HUES48 (cell line): ENCODE data around the gene SLC45A3.
"Not testable (repeated sequence)": the region's sequence is repeated elsewhere in the genome, so short reads cannot be mapped to it uniquely, and the experiment has no call there.

Experiments
- H3K27ac ChIP-seq: one replicate; pipeline ENCODE4 v1.7.0; 2013; ENCODE audit warnings: low read depth, low read length, inconsistent platforms
- H3K27me3 ChIP-seq: 2 replicates; pipeline ENCODE4 v1.6.1; 2013; ENCODE audit warnings: mild to moderate bottlenecking, low read length; ENCODE audit not compliant: control insufficient read depth, insufficient read depth
- H3K36me3 ChIP-seq: 2 replicates; pipeline ENCODE4 v1.6.1; 2013; ENCODE audit warnings: low read length; ENCODE audit not compliant: control insufficient read depth, insufficient read depth
- H3K4me1 ChIP-seq: 2 replicates; pipeline ENCODE4 v1.6.1; 2013; ENCODE audit warnings: mild to moderate bottlenecking, low read length; ENCODE audit not compliant: control insufficient read depth, insufficient read depth
- H3K4me3 ChIP-seq: 2 replicates; pipeline ENCODE4 v1.5.1; 2013; ENCODE audit warnings: mild to moderate bottlenecking, low read depth, low read length
- H3K9ac ChIP-seq: 2 replicates; pipeline ENCODE4 v1.6.1; 2013; ENCODE audit warnings: mild to moderate bottlenecking, low read depth, low read length, moderate library complexity
- H3K9me3 ChIP-seq: 2 replicates; pipeline ENCODE4 v1.6.1; 2013; ENCODE audit warnings: low read length; ENCODE audit not compliant: control insufficient read depth, insufficient read depth

Gene SLC45A3

GRCh38 chr1:205680073-205680851 lies at the start of gene SLC45A3:
Gene SLC45A3 (minus strand): TSS chr1:205680509. CDS start chr1:205664656, 15,853 bp downstream.
- peak within 1 kb of the TSS; percentile 84 for H3K4me3 ChIP-seq
- peak within 1 kb of the TSS; percentile 42 for H3K27ac ChIP-seq
- H3K36me3 ChIP-seq, result no peaks in the 10 kb centered on the region
- no peaks in the 10 kb centered on the region for H3K9me3 ChIP-seq
- H3K4me1 ChIP-seq, result peaks cover 20% of the 10 kb centered on the region
- H3K9ac ChIP-seq, result peak within 1 kb of the TSS; percentile 53; the same call in 1 of the 2 replicates
- H3K27me3 ChIP-seq, result peaks cover 13% of the 10 kb centered on the region

- peaks cover 78% of the 10 kb centered on the region for H3K36me3 ChIP-seq
- no peaks in the 10 kb centered on the region for H3K4me1 ChIP-seq
- H3K9ac ChIP-seq, result no peak overlapping the region
- H3K9me3 ChIP-seq, result no peaks in the 10 kb centered on the region
- H3K27ac ChIP-seq, result no peak overlapping the region
- no peak overlapping the region for H3K4me3 ChIP-seq
- no peaks in the 10 kb centered on the region for H3K27me3 ChIP-seq
Observed at GRCh38 chr1:205726619-205727125, 46.4 kb upstream of the SLC45A3 start.

DNA sequence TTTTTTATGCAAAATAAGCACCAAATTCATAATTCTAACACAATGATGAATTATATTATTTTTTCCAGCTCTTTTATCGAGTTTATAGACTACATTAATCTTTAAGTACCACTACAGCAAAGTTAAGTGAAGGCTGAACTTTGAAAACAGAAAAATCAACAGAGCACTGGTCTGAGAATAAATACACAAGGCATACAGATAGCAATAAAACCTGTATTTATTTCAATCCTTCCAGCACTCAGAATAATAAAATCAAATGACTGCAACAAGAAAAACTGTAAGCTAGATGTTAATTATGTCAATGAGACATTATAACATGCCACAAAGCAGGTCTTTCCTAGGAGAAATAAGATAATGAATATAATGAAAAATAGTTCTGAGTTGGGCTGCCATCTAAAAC lies 45.2 kb upstream of the SLC45A3 start:
- Histone ChIP-seq H3K9me3 (no peaks in the 10 kb centered on the region), H3K4me3 (no peak overlapping the region), H3K27ac (no peak overlapping the region), H3K36me3 (peaks cover 81% of the 10 kb centered on the region), H3K4me1 (no peaks in the 10 kb centered on the region), H3K9ac (no peak overlapping the region), H3K27me3 (no peaks in the 10 kb centered on the region)

- not testable (repeated sequence) for H3K27ac ChIP-seq, H3K9ac ChIP-seq, H3K27me3 ChIP-seq, H3K9me3 ChIP-seq, H3K4me3 ChIP-seq, H3K4me1 ChIP-seq
- H3K36me3 ChIP-seq, result peaks cover 96% of the 10 kb centered on the region
Observed at GRCh38 chr1:205720740-205721139, 40.4 kb upstream of the SLC45A3 start.

DNA sequence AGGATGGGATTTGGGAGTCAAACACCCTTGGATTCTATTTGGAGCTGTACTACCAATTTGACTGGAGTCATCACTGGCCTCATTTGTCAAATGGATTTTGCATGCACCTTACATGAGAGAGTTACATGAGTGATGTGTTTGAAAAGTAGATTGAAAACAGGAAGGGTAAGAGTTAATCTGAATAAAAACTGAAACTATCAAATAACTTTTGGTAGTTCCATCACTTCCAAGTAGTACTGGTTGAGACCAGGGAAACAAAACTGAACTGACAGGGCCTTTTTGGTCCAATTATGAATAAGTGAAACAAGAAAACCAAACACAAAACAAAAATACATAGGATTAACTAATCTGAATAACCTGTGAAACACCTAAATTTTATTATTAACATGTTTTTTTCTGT lies 39.5 kb upstream of the SLC45A3 start:
- Histone ChIP-seq H3K27me3 (no peaks in the 10 kb centered on the region), H3K27ac (no peak overlapping the region), H3K4me1 (peaks cover 10% of the 10 kb centered on the region), H3K36me3 (peaks cover 96% of the 10 kb centered on the region), H3K9ac (no peak overlapping the region), H3K9me3 (no peaks in the 10 kb centered on the region), H3K4me3 (no peak overlapping the region)

DNA sequence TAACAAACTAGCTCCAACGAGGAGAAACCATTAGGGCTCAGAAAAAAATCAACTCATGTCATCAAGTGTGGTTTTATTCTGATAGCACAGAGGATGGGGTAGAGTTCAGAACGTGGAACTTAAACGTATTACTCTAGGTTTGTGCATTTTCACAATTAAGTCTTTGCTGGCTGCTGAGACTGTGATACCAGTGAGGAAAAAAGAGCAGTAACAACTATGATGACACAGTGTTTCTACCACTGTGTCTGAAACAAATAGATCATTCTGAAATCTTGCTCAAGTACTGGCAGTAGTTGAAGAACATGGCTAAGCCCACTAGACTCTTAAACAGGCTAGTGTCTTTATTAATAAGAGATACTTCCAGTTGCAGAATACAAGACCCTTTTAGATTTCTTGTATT lies 38.7 kb upstream of the SLC45A3 start:
- Histone ChIP-seq H3K9ac (no peak overlapping the region), H3K27me3 (no peaks in the 10 kb centered on the region), H3K36me3 (peaks cover 94% of the 10 kb centered on the region), H3K4me1 (peaks cover 17% of the 10 kb centered on the region), H3K4me3 (no peak overlapping the region), H3K27ac (no peak overlapping the region), H3K9me3 (no peaks in the 10 kb centered on the region)

DNA sequence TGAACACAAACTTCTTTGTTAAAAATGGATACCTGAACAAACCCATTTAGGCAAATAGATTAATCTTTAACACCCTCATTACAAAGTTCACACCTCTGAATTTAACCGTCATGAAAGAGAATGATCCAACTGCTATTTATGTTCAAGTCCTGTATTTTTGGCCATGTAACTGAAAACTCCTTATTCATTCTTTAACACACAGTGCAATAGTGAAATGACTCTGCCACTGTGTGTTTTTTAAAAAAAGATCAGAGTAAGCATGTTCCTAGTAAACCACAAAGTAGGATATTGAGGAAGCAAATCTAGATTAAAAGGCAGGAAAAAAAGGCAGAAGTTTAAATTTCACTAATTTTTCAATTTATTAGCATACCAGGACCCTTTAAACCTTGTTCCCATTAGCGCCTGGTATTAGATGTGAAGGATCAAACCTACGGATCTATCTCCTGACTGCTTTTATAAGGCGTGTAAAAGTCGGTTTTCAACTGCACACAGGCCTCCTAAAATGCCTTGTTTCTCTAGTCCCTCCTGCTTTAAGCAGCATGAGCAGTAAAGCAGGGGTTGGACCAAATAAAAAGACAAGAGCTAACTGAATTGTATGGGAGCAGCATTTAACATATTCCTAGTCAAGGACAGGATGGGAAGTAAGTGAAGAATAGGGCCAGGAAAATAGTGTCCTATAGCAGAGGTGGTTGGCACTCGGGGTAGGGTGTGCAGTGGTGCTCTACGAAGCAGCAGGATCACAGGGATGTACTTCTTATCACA lies 36.2 kb upstream of the SLC45A3 start:
- H3K27me3 ChIP-seq, result no peaks in the 10 kb centered on the region
- H3K9me3 ChIP-seq, result no peaks in the 10 kb centered on the region
- no peak overlapping the region for H3K4me3 ChIP-seq
- no peak overlapping the region for H3K9ac ChIP-seq
- H3K4me1 ChIP-seq, result peaks cover 34% of the 10 kb centered on the region
- H3K27ac ChIP-seq, result no peak overlapping the region
- peaks cover 78% of the 10 kb centered on the region for H3K36me3 ChIP-seq

- H3K9ac ChIP-seq, result no peak overlapping the region
- no peak overlapping the region for H3K4me3 ChIP-seq
- peaks cover 34% of the 10 kb centered on the region for H3K4me1 ChIP-seq
- H3K36me3 ChIP-seq, result peaks cover 72% of the 10 kb centered on the region
- no peaks in the 10 kb centered on the region for H3K27me3 ChIP-seq
- H3K9me3 ChIP-seq, result no peaks in the 10 kb centered on the region
- no peak overlapping the region for H3K27ac ChIP-seq
Observed at GRCh38 chr1:205715628-205716027, 35.3 kb upstream of the SLC45A3 start.

DNA sequence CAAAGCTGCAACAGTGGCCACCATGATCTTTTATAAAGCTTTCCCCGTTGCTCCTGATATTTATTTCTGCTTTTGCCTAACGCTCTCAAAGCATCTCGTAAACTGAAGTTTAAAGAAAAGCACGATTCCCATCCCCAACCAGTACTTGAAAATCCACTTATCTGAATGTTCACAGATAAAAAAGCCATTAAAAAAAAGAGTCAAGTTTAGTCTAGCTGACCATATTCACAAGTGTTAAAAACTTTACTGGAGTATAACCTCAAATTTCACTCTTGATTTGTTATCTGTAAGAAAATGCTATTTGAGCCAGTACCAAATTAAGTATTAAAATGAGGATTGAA lies 34.6 kb upstream of the SLC45A3 start:
- H3K27me3 ChIP-seq, result no peaks in the 10 kb centered on the region

DNA sequence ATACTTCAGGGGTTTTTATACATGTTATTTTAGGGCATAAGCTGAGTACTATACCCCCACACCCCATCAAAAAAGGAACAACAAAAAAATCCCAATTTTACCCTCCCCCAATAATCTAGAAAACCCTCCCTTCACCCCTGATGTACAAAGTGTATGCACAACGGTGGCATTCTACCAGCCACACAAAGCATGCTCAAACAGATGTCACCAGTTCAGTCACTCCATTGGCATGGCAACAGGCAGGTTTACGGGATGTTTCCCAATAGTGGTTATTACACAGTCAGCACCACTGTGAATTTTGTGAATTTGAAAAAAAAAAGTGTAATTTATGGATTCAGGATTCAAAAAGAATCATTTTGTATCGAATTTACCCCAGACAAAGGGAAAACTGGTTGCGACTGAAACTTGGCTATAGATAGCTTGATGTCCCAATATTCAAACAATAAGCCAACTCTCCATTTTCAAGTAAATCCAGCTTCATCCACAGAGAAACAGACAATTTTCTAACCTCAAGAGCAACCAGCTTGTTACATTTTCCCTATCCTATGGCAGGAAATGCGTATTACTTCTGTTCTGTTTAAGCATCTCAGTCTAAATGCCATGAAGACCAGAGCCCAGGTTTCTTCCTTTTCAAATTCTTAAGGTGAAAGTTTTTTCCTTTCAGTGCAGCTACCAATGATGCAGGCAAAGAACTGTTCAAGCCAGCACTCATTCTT lies 34.0 kb upstream of the SLC45A3 start:
- H3K36me3 ChIP-seq, result peaks cover 72% of the 10 kb centered on the region

More for the DNA sequence above, 34.6 kb upstream of the SLC45A3 start:
- H3K4me1 ChIP-seq, result peaks cover 34% of the 10 kb centered on the region
- no peaks in the 10 kb centered on the region for H3K9me3 ChIP-seq
- H3K4me3 ChIP-seq, result no peak overlapping the region
- no peak overlapping the region for H3K9ac ChIP-seq
- peak overlapping the region; percentile 39 for H3K27ac ChIP-seq
- H3K36me3 ChIP-seq, result peaks cover 72% of the 10 kb centered on the region

More for the DNA sequence above, 34.0 kb upstream of the SLC45A3 start:
- Histone ChIP-seq H3K27ac (peak overlapping the region; percentile 39), H3K4me1 (peaks cover 34% of the 10 kb centered on the region), H3K9me3 (no peaks in the 10 kb centered on the region), H3K27me3 (no peaks in the 10 kb centered on the region), H3K9ac (no peak overlapping the region), H3K4me3 (no peak overlapping the region)
